RPMI8226 (cell line): ENCODE results near the gene SKAP2.

Experiments used
- DNase-seq: peaks from one replicate; pipeline ENCODE4 v3.0.0-alpha.2; 2015

Gene SKAP2

DNA sequence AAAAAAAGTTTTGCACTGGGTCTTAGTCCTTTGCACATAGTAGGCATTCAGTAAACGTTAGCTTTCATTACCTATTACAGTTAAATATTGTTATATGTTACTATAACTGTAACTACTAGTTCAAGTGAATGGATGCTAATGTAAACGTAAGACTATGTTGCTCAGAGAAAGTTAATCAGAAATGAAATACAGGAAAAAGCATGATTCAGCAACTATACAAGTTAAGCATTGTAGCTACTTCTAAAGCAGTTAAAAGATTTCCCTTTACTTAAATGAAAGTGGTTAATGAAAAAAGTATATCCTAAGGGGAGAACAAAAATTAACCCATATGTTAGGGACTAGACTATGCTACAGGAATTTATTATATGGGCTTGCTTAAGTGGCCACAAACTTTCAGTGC lies 121.2 kb downstream of the SKAP2 start:
- no peak for DNase-seq

DNA sequence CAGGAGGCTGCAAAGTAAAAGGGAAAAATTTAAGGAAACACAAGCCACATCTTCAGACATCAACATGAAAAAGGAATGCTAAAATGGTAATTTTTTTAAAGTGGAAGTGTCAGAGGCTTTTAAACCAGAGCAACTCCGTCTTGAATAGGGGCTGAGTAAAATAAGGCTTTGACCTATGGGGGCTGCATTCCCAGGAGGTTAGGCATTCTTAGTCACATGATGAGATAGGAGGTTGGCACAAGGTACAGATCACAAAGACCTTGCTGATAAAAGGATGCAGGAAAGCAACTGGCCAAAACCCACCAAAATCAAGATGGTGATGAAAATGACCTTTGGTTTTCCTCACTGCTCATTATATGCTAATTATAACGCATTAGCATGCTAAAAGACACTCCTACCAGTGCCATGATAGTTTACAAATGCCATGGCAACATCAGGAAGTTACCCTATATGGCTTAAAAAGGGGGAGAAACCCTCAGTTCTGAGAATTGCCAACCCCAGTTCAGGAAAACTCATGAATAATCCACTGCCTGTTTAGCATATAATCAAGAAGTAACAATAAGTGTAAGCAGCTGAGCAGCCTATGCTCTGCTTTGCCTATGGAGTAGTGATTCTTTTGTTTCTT lies 128.3 kb downstream of the SKAP2 start:
- DNase-seq: no peak

DNA sequence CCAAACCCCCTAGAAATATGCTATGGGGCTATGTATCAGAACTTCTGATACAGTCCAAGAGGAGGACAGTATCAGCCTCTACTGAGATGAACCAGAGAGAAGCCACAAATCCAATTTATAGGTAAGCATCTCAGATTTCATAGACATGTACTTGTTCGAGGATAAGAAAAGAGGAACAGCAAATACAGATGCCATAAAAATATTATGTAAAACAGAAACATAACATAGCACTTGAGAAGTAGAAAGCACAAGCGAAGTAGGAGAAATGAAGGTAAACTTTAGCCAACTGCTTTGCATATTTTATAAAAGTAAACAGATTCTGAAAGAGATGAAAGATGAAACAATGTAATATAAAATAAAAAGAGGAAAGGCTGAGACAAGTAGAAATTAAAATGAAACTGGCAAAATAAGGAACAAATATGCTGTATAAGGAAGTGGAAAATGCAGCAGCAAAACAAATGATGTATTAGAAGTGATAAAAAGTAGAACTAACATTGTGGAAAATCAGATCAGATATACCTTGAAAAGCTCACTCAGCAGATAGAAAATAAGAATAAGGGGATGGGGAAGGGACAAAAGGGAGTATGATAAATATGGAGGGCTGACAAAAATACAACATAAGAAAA lies 135.1 kb downstream of the SKAP2 start:
- no peak for DNase-seq

DNA sequence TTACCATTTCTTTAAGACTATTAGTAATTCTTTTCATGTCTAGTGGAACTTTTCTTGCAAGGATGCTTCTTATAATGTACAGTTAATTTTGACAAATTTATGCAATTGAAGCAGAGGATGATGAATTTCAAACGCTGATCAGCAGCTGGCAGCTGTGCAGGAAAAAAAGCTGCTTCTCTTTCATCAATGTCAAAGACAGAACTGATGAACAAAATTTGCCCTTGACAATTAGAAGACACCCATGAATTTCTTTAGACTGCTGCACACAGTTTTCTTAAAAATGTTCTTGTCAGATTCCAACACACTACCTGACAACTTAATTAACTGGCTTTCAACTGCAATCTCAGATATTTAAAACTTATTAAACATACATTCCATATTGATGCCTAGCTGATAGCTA lies 138.3 kb downstream of the SKAP2 start:
- DNase-seq: no peak

DNA sequence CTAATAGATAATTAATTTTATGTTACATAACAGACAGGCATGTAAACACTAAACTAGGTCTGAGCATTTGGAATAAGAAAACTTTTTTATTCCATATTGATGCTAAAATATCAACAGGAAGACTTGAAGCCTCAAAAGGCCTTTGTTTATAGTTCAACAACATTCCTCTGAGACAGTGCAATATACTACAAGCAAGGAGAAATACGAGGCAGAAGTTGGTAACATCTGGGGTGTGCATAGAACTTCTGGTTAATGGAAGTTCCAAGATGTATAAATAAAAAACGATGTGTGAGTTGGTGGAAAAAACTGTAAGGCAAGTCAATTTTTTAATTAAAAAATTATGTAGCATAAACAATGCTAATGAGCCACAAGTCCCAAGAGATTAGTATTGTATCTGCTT lies 139.6 kb downstream of the SKAP2 start:
- DNase-seq: no peak

DNA sequence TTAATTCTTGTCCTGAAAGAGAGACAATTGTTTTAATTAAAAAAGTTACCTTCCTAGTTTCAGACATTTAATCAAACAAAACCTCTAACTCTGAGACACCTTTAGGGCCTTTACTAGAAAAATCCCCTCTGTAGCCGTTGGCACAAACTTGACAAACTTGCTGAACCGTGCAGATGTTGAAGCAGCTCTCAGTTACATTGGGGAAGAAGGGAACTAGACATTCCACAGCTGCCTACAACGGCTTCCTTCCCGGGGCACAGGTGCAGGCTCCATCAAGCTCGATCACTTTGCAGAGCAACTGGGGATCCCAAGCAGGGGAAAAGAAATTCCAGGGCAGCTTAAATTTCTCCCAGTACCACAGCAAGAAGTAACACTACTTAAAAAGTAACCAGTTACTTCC lies 141.3 kb downstream of the SKAP2 start:
- DNase-seq: peak; percentile 10

DNA sequence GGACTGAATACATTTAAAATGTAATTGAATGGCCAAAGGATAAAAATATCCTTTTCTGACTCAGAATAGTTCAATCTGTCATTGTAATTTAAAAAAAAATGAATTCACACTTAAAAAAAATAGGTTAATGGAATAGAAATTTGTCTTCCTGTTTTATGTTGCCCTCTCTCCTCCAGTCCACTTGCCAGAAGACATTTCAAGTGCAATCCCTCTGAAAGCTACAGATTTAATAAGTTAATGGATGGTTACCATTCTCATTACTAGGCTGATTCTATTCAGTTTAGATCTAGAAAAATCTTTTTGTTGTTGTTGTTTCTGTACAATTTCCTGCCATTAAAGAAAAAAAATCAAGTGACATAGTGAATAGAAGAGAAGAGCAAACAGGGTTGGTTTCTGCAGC lies 142.9 kb downstream of the SKAP2 start:
- no peak for DNase-seq

DNA sequence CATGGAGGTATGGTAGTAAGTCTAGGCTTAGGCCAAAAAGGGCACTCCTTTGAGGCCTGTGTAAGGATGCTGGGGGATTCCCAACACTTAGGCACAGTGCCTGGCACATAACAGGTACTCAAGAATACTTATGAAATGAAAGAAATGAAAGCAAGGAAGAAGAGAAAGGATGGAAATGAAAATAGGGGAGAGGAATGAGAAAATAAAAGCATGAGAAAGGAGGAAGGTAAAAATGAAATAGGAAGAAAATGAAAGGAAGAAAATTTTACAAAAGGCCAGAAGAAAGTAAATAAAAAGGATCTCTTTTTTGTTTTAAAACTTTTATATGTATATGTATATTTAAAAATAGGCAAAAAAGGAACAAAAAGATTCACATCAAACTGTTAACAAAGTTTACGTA lies 146.3 kb downstream of the SKAP2 start:
- no peak for DNase-seq

DNA sequence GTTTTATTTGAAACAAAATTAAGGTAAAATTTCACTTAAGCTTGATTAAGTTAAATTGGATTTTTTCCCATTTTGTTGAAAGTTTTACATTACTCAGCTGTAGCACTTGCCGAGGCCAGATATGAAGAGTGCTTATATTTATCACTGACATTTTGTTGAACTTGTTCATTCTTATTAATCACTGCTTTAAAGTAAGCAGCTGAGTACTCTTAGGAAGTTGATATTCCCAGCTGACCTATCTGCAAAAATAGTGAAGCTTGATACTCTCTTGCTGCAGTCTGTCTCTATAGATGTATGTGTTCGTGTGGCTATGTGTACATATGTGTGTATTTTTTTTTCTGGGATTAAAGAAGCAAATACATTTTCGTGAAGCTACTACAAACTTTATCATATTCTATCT lies 150.0 kb downstream of the SKAP2 start:
- DNase-seq: no peak

DNA sequence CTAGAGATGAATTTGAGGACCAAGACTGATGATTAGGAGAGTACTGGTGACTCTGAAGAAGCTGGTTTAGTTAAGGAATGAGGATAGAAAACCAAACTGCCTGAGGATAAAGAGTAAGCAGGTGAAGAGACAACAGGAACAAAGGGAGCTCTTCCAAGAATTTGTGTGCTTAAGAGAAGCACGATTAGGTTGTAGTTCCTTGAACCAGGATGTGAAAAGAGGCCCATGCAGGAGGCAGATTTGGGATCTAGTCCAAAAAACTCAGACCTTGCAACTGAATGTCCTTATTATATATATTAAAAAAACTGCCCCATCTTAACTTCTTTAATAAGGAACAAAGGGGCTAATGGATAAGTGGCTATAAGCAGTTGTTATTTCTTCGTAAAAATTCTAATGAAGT lies 150.4 kb downstream of the SKAP2 start:
- no peak for DNase-seq

DNA sequence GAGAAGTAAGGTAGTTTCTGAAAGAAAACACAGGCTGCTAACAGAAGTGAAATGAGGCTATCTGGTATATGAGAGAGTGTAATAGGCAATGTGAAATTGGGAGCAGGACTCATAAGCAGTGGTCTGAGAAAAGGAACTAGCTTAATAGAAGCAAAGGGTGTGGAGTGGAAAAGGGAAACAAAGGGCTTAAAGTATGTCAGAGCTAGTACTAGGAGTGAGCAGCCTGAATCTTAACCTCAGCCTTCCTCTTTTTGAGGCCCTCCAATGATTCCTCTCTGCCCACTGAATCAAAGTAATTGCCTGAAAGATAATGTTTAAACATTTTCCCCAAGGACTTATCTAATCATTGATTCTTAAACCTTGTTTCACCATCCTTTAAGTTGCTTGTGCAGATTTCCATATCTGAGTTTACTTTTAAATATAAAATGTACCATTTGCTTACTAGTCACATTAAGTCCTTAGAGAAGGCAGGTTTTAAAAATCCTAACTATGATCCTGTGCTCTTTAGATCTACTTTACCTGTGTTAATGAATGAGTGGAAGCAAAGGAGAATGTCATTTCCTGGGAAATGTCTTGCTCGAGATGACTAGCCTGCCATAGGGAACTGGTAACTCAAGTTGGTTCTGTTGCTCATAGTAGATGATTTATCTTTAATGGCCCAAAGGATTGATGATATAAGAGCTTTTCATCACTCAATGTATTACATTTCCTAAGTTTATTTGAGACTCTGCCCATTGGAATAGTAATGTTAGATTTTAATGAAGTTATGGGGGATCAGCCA lies 155.0 kb downstream of the SKAP2 start:
- no peak for DNase-seq

DNA sequence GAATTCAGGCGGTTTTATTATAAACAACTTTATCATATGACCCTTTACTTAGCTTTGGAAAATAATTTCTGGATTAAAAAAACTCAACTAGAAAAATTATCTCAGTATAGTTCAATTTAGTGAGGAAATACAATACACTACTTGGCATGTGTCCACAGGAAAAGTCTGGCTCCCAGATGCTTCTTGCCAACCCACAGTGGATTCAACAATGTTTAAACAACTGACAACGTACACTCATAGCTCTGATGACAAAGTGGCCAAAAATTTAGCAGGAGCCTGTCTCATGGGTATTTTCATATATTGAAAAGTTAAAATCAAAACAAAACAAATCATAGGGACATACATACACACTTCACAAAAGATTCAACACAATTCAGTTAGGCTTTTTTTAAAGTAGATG lies 158.8 kb downstream of the SKAP2 start:
- no peak for DNase-seq

DNA sequence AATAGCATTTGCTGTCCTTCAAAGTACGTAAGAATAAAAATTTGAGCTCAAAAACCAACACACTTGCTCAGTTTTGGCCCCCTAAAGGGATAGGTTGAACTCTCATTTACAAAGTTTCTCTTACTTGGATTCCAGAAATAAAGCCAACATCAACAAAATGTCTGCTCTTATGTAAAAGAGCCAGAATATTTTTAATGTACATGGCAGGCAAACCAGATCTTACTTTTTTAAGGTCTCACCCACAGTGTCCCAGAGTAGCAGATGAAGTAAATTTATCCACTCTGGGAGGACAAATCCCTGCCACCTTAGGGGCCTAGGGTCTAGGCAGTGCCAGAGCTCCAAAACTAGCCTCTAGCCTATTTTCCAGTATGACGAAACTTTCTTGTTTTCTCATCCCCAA lies 159.6 kb downstream of the SKAP2 start:
- no peak for DNase-seq

DNA sequence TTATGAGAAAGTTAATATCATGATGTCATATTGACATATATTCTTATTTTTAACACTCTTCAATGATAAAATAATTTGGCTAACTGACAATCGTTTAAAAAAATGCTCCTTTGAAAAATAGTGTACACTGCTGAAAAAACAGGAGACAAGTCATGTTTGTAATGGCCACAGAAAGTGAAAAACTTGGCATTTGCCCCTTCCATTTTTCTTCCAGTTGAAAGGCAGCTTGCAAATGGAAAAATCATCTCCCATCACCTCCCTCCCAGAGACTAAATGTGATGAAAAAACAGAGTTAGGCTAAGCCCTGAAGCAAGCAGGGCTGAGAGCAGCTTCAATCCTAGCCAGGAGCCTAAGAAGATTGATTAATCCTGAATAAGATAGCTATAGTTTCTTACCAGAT lies 160.4 kb downstream of the SKAP2 start:
- no peak for DNase-seq

DNA sequence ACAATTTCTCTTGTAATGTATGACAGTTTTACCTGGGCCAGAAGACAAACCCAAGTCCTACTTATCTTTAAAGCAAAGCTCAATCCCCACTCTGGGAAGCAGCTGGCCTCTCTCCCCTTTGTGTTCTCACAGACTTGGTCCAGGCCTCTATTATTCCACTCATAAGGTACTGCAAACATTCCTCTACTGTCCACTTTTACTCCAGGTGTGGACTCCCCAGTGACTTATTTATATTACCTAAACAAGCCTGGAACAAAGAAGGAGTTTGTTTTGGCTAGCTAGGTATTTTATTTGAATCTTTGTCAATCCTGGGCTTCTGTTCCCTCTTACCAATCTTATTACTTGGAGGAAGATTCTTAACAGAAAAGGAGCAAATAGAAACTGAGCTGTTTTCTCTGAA lies 163.5 kb downstream of the SKAP2 start:
- DNase-seq: no peak

DNA sequence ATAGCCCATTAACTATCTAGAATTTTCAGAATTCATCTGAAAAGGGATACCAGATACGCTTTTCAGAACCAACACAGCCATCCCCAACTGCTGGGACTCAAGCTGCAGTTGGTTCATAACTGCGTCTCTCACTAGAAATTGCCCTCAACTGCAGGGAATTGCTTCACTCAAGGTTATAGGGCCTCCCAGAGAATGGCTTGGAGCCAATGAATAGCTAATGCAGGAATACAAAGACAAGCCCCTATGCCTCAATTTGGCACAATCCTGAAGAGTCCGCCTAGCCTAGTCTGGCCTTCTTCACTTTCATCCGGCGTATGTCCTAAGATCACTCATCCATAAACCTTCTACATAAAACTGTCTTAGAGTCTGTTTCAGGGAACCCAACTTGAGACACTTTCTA lies 164.0 kb downstream of the SKAP2 start:
- DNase-seq: no peak

DNA sequence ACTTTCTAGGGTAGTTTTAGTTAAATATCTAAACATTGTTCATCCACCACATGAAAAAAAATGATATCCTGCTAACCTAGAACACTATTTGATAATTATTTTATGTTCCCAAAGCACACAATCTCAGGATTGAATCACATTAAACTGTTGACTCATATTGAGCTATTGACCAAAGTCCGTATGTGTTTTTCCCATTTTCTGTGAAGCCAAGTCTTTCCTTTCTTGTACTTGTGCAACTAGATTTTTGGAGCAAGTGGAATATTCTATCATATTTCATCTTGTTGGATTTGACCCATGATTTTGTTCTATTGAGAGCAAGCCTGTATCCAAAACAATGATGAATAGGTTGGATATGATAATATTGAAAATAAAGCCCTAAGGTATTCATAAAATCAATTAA lies 164.6 kb downstream of the SKAP2 start:
- no peak for DNase-seq

DNA sequence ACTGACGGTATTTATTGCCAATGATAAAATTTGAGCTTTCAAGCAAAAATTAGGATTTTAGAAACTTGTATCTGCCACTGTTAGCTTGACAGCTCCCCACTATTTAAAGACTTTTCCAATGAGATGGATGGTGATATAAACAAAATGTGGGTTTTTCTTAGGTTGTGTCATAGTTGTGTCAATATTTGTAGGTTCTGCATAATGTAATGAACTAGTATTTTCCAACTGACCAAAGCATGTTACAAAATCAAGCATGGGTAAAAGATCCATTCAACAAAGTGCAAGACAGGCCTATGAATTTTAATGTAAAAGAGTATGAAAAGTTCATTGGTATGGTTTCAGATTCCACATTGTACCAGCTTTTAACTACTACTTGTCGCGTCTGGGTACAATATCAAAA lies 165.6 kb downstream of the SKAP2 start:
- no peak for DNase-seq

DNA sequence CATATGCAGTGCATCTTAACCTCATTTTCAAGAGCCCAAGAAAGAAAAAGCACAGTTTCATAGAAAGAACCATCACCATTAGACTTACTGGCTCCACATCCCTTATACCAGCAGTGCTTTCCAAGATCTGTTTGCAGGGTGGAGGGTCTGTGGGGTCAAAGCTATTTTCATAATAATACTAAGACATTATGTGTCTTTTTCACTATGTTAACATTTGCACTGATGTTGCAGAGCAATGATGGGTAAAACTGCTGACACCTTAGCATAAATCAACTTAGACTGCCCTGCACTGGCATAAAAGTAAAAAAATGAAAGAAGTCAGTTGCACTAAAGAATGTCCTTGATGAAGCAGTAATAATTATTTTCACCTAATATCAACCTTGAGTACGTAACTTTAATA lies 166.2 kb downstream of the SKAP2 start:
- no peak for DNase-seq

DNA sequence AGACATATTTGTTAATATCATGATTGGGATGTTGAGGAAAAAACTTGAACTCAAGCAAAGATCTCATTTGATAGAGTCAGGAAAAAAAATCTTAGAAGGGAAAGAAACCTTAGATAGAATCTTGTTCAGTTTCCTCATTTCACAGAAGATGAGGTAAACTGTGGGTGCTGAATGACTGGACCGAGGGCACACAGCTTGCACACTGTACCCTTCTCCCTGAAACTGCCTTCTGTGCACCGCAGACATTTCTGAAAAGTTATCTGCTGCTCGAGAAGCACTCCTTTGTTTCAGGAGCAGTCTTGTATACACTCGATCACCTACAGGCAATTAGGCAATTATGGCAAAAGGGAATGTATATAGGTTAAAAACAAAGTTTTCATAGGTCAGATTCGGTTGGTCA lies 167.4 kb downstream of the SKAP2 start:
- DNase-seq: no peak

DNA sequence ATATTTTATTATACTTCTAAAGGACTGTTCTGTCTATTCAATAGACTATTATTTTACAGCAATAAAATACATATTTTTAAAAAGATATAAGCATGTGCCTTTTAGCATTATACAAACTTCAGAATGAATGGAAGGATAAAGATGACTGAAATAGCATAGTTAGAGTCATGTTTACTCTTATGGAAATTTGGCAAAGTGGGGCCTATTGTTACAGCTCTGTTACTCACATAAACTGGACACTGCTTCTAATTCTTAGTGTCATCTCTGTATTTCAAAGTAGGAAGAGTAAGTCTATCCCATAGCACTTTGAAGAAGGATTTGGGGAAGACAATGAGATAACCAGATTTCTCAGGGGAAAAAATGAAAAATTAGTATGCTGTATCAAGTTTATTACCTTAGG lies 168.2 kb downstream of the SKAP2 start:
- no peak for DNase-seq

DNA sequence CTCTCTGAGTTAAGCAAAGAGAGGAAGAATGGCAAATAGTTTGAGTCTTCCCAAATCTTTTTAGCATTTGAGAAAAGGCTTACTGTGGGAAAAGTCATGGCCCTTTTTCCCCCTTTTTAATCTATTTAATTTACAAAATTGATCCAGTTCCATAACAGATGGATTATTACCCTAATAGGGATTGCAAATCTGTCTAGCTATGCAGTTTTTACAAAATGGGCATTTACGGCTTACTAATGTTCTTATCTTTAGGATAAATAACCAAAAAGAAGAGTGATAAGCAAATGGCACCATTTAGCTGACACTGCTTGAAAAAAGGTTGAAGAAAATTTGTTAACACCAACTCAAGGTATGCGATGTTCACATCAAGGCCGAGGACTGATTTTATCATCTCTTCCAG lies 169.7 kb downstream of the SKAP2 start:
- DNase-seq: no peak

DNA sequence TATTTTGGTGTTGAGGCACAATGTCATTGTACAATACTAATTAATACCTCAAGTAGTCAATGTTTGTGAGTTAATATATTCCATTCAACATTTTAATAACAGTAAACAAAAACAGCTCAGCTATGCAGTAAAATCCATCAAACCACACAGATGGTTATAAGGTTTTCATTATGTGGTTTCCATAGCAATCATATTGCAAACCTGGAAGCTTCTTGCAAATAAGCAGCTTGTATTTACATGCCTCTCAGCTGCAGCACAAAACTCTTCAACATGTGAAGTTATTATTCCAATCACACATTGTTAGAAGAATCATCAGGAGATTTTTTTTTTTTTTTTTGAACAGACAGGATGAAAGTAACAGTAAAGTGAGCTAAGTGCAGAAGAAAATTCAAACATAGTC lies 170.2 kb downstream of the SKAP2 start:
- DNase-seq: no peak

DNA sequence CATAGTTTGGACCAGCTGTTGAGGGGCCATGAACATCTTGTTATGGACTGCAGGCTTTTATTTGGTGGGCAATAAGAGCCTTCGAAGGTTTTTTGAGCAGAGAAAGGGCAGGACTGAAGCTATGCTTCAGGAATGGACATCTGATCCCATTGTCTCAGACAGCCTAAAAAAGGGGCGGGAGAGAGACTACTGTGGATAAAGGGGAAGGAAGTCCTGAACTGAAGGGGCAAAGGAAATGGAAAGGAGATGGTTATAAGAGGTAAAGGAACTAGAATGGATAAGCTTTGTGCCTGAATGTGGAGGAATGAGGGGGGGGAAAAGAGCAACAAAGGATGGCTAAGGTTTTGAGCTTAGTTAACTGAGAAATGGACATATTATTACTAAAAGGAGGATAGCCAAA lies 172.5 kb downstream of the SKAP2 start:
- no peak for DNase-seq

DNA sequence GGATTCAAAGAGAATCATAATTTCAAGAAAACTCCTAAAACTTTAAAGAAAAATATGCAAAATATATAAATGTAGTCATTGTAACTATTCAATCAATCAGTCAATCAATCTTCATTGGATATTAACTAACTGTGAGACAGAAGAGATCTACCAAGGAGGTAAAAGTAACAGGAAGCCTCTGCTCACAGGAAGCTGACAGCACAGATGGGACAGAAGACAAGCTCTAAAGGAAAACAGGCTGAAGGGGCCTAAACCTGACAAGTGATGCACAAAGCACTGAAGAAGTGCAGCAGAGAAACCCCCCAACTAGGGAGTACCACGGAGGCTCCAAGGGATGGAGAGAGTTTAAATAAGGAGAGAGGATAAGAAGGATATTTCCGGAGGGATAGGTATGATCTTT lies 173.0 kb downstream of the SKAP2 start:
- DNase-seq: no peak
